NCI-H2081 (cell line): ENCODE results near the gene FAF2.

Source experiments
- DNase-seq, 2 experiments: peaks; one replicate each; lab custom pipeline; 2025; lab: John Stamatoyannopoulos, UW

The FAF2 gene

DNA sequence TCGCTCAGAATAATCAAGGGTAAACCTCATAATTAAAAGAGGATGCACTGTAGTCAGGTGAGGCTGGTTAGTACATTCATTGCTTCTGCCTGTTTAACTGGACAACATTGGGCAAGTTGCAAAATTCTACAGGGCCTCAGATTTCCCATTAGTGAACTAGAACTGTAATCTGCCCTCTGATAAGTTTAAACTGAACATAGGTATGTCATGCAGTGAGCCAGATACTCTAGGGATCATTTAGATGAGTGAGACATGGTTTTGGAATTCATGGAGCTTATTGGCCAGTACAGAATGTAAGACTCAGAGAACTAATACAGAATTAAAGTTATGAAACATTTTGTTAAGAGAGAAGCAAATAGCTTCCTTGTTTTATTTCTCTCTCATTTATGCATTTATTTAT, 53.1 kb downstream of the FAF2 start:
- no peak for DNase-seq

- no peak for DNase-seq
Observed at GRCh38 chr5:176503496-176503895, 55.3 kb downstream of the FAF2 start.

DNA sequence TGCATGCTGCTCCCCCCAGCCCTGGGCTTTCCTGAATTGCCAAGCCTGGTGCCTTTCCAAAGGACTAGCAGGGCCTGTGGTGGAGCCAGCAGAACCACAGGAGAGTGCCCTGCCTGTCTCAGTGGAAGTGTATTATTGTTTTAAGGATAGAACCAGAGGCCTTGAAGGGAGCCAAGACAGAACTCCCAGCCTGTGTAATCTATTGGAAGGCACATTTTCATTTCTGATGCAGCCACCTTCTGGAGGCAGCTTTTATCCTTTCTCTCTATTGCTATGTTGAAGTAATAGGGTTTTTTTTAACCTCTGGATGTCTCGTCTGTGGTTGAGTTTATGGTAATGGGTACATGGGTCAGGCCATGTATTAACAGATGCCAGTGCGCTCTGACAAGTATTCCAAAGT, 59.7 kb downstream of the FAF2 start:
- no peak for DNase-seq

GRCh38 chr5:176508603-176509002, 60.4 kb downstream of the FAF2 start:
- DNase-seq: no peak

- DNase-seq: no peak
Observed at GRCh38 chr5:176513788-176514187, 65.6 kb downstream of the FAF2 start.

- no peak for DNase-seq
Observed at GRCh38 chr5:176514244-176514950, 66.2 kb downstream of the FAF2 start.

GRCh38 chr5:176515396-176515795, 67.2 kb downstream of the FAF2 start:
- DNase-seq: no peak

DNA sequence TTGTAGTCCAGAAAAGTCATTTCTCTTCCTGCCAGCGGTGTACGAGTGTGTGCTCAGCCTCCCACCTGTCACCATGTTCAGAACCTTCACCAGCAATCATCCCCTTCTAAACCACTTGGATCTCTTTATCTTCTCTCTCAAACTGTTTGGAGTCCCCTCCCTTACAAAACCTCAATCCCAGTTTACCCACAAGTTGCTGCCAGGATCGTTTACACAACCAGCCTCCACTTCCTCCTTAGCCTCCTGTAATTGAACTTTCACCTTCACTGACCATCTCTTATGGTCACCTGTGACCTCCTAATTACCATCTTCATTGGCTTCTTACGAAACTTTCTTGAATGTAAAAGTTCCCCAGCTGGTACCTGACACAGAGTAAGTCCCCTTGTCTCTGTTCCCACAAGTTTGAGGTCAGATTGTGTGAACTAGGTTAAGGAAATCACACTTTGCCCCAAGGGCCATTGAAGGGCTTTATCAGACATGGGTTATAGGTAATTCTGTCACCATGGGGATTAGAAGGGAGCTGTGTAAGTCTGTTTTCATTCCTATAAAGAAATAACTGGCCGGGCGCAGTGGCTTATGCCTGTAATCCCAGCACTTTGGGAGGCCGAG, 69.0 kb downstream of the FAF2 start:
- no peak for DNase-seq

DNA sequence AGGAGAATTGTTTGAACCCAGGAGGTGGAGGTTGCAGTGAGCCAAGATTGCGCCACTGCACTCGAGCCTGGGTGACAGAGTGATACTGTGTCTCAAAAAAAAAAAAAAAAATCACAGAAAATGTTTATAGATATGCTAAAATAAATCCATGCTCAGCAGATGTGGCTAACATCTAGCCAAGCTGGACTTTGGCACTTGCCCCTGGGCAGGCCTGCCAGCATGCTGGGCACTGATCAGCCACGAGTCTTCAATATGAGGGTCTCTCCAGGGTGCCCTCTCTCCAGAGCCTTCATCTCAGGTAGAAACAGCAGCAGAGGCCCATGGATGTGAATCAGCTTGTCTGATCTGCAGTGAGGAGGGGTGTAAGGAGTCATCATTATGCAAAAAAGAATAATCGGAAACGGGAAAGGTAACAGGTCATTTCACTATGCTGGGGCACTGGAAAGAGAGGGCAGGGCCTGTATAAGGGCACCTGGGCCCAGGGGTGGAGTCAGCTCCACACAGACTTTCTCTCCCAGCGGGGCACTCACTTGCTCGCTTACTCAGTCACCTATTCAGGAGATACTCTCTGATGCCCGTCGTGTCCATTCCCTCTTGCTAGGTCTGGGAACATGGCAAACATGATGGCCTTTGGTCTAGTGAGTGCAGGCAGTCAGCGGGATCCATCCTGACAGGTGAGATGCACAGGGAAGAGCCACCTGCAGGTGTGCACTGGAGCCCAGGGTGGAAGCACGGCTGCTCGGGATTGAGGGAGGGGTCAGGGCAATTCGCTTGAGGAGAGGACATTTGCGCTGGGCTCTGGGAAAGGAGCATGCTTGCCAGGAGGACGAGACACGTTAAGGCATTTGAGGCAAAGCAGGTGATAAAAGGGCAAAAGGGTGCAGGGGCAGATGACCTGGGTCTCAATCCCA, 71.9 kb downstream of the FAF2 start:
- DNase-seq: no peak

GRCh38 chr5:176521286-176521685, 73.1 kb downstream of the FAF2 start:
- no peak for DNase-seq

DNA sequence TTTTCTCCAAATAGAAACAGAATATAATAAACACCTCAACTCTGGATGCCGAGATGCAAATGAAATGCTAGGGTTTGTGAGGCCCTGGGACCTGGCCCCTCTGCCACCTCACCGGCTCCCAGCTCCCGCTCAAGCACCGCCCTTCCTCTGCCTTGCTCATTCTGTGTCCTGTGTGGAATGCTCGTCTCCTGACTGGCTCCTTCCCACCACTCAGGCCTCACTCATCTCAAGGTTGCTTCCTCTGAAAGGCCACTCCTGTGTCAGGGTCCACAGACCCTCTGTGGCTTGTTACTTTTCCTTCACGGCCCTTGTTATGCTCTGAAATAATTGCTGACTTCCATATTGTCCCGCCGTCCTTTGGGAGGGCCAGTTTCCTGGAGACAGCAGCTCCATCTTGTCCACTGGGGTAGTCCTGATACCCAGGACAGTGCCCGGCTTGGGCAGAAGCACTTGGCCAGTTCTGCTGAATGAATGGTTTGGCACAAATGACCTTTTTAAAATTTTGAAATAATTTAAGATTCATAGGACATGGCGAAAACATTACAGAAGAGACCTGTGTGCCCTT, 73.6 kb downstream of the FAF2 start:
- DNase-seq: no peak

DNA sequence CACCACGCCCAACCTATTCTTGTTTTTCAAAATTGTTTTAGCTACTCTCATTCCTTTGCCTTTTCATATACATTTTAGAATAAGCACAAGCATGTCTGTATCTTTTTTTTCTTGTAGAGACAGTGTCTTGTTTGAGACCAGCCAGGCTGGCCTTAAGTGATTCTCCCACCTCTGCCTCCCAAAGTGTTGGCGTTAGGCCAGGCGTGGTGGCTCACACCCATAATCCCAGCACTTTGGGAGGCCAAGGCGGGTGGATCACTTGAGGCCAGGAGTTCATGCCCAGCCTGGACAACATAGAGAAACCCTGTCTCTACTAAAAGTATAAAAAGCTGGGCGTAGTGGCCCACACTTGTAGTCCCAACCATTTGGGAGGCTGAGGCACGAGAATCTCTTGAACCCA, 76.0 kb downstream of the FAF2 start:
- DNase-seq: no peak

DNA sequence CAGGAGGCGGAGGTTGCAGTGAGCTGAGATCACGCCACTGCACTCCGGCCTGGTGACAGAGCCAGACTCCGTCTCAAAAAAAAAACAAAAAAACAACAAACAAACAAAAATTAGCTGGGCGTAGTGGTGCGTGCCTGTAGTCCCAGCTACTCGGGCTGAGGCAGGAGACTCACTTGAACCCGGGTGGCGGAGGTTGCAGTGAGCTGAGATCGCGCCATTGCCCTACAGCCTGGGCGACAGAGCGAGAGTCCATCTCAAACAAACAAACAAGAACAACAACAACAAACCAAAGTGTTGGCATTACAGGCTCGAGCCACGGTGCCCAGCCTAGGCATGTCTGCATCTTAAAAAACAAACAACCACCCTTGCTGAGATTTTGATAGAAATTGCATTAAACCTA, 76.8 kb downstream of the FAF2 start:
- no peak for DNase-seq

DNA sequence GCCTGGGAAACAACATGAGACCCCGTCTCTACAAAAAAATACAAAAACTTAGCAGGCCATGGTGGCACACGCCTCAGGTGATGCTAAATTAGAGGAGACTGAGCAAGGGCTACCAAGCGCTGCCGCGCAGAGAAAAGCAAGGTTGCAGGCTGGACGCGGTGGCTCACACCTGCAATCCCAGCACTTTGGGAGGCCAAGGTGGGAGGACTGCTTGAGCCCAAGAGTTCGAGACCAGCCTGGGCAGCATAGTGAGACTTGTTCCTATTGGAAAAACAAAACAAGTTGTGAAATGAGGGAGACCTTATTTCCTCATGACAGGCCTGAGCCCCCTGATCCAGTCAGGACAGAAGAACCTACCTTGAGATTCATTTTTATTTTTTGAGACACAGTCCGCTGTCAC, 77.5 kb downstream of the FAF2 start:
- no peak for DNase-seq

- no peak for DNase-seq
Observed at GRCh38 chr5:176526462-176526861, 78.3 kb downstream of the FAF2 start.

GRCh38 chr5:176527246-176528222, 79.3 kb downstream of the FAF2 start:
- no peak for DNase-seq

DNA sequence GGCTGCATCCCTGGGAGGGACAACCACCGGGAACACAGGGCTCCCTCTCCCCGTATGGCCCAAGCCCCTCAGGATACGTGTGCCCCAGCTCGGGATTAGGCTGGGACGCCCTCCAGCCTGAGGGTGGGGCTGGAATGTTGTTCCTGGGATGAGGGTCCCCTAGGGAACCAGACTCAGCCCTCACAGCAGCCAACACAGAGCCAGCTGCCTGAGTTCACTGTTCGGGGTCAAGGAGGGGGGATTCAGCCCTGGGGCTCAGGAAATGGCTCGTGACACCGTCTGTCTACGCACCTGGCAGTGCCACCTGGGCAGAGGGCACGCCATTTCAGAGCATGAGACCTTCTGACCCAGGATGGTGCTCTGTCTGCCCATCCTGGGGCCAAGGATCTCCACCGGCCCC, 80.1 kb downstream of the FAF2 start:
- DNase-seq: no peak

- DNase-seq: no peak
Observed at GRCh38 chr5:176528761-176529115, 80.6 kb downstream of the FAF2 start.

DNA sequence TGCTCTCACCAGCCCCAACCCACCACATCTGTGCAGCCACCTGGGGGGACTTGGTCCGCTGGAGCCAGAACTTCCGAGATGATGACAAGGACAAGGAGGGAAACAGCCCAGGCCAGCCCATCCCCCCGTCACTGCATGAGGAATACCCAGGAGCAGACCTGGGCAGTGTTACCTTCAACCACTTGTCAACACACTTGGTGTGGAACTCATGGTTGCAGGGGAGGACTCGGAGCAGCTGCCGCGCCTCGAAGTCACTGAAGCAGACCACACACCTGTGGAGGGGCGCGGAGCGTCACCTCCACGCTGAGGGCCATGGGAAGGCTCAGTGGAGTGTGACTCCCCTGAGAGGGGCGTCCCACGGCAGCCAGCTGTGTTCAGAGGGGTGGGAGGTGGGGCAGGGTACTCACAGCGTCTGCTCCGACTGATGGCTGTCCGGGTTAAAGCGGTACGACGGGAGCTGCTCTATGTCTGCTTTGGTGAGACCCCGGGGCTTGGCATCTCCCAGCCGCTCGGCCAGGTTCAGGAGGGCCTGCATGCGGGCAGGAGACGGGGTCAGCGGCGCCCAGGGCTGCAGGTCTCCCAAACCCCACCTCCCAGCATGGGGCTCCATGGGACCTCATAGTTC, 81.0 kb downstream of the FAF2 start:
- no peak for DNase-seq

GRCh38 chr5:176529741-176530141, 81.6 kb downstream of the FAF2 start:
- no peak for DNase-seq

DNA sequence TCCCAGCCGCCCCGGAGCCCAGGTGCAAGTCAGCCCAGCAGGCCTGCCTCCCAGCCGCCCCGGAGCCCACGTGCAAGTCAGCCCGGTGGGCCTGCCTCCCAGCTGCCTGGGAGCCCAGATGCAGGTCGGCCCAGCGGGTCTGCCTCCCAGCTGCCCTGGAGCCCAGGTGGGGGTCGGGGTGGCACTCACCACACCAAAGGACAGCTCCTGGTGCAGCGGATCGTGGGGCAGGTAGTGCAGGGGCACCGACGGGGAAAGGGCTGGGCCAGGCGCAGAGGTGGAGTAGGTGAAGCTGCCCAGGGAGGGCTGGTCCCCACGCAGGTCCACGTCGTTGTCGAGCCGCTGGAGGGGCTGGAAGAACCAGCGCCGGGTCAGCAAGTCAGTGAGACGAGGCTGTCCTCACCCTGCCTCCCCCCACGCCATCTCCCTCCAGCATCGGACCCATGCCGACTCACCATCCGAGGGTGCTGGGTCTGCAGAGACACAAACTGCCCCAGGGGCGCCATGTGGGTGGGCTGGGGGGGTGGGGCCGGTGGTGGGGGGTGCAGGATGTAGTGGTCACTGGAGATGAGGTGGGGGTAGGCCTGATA, 82.3 kb downstream of the FAF2 start:
- no peak for DNase-seq
